ENCODE data around the gene GOT1.

GOT1 gene

GRCh38 chr10:99347672-99348071 is 82.8 kb downstream of the GOT1 start:
- no peak for DNase-seq

All from right hindlimb (tissue), 1 donor.